HG03025 (cell line): ENCODE results near the gene KCND3.

Experiments used
- ATAC-seq: cut with Tn5 transposase; IDR thresholded peaks from one replicate; pipeline ENCODE4 v1.9.1; 2021; ENCODE audit warnings: mild to moderate bottlenecking, moderate library complexity; ENCODE audit not compliant: unreplicated experiment, low FRiP score

KCND3 gene

DNA sequence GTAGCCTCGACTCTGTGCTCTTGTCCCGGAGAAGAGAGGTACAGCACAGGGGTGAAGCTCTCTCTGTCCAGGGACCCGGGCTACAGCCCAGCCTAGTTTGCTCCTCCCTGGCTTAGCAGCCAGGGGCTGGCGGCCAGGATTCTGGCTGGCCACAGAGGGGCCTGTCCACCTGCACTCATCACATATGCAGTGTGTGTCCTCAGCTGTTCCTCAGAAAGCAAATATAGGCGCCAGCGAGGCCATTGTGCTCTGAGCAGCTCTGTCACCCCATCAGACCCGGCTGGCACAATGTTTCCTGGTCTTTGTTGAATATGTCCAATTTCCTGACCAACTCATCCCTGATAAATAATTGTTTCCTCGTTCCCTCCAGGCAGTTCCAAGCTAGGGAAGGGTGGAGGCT lies 28.5 kb downstream of the KCND3 start:
- ATAC-seq, result no peak

DNA sequence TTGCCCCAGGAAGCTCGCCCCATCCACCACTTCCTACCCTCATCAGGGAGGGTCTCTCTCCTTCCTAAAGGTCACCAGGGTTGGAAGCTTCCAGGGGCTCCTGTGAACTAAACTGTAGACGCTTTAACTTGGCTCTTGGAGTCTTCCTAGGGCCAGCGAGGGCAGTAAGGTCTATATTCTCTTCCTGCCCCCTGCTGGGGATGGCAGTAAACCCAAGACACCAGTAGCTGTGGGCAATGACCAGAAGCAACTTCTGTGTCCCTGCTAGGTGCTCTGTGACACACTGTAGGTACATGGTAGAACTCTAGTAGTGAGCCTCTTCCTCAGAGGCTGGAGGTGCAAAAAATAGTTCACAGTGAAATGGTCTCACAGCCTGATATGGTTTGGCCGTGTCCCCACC lies 30.0 kb downstream of the KCND3 start:
- no peak for ATAC-seq

DNA sequence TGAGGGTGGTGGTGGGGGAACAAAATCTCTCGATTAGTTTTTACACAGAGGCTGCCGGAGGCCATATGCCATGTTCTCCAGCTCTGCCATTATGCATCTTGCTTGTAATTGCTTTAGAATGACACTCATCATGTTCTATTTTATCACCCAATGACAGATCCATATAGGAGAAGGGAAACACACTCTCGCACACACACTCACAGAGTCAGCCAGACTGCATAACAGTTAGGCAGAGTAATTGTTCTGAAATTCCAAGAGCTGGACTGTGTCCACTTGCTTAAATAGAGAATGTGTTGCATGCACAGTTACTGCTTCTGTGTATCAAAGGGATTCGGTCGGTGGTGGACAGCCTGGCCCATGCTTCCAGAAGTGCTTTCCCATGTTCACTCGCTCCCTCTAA lies 30.6 kb downstream of the KCND3 start:
- ATAC-seq, result no peak

DNA sequence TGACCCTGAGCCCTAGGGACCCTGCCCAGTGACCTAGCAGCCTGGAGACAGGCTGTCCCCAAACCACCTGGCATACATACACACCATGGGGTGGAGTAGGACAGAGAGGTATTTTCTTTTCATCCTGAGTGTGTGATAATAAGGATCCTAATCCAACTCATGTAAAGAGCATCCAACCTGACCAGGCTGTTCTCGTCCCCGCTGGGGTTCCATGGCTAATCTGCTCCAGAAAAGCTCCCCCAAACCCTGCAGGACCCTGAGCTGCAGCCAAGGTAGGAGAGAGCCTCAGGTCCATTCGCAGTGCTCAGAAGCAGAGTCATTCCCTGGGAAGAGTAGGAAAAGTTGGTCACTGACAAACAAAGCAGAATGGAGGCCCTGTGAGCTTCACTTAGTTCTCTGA lies 31.4 kb downstream of the KCND3 start:
- ATAC-seq, result no peak

DNA sequence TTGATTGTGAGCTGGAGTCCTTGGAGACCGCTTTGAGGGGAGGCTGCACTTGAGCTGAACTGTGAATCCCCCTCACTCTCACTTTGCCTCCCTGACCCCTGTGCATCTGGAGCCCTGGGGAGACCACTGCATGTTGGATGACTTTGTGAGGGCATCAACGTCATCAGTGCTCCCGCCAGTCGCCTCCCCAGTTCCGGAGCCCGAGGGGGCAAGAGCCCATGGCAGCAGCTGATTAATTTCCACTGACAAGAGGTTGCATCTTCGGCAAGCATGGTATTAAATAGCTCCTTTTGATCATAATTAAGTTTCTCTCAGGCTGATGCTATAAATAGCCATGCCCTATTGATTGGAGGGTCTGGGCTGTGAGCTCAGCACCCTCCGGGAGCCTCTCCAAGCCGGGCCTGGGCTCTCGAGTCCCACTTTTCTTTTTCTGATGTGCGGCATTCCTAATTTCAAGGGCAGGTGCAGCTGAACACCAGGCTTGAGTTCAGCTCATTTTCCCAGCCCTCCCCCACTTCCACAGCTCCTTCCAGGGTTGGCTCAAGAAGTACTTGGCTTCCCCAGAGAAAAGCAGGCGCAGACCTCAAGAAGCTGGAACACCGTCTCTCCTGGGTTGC lies 33.2 kb downstream of the KCND3 start:
- no peak for ATAC-seq

DNA sequence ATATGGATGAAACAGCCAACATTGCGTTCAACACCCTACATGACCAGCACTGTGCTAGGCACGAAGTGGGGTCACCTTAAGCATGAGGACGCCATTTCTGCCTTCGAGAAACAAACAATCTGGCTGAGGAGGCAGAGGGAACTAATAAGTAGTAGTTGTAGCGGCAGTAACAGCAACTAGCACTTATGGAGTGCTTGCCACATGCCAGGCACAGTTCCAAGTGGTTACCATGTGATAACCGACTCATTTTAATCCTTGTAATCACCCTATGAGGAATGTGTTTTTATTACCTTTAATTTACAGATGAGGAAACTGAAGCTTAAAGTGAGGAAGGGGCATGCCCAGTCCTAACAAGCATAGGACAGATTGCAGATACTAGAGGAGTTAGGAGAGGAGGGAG lies 33.7 kb downstream of the KCND3 start:
- ATAC-seq, result no peak

DNA sequence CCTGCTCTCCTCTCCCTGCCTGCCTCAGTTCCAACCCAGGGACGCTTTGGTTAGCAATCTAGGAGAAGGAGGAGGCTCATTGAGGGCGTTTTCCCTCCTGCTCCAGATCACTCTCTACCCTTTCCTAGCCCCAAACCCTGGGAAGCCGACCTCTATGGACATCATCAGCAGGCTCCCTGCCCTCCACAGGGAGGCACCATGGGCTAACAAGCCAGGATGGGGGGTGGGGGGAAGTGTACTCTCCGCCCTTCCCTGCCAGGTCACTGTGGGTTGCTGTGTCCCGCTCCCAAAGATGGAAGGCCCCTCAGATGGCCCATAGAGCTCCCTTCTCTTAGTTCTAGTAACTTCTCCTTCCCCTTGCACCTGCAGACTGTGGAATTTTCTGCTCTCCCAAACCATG lies 35.7 kb downstream of the KCND3 start:
- no peak for ATAC-seq

DNA sequence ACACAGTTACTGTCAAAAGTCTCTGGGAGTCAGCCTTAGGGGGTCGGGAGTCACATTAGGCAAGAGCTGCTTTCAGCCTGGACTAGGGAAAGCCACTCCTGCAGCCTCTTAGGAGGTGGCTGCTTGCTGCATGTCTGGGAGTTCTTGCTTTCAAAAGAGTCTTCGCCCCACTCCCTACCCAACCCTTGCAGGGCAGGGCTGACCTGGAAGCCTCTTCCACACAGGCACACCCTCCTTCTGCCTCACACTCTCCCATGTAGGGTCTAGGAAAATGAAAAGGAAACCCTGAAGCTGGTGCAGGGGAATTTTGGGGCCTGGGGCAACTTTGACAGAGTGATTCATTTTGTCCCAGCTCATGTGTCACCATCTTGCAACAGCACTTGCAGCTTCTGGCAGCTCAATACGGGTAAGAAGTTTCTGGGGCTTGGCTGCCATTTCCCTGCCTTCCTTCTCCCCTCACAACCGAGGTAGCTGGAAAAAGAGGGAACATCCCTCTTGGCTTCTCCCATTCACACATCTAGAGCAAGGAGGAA lies 37.3 kb downstream of the KCND3 start:
- ATAC-seq, result no peak

DNA sequence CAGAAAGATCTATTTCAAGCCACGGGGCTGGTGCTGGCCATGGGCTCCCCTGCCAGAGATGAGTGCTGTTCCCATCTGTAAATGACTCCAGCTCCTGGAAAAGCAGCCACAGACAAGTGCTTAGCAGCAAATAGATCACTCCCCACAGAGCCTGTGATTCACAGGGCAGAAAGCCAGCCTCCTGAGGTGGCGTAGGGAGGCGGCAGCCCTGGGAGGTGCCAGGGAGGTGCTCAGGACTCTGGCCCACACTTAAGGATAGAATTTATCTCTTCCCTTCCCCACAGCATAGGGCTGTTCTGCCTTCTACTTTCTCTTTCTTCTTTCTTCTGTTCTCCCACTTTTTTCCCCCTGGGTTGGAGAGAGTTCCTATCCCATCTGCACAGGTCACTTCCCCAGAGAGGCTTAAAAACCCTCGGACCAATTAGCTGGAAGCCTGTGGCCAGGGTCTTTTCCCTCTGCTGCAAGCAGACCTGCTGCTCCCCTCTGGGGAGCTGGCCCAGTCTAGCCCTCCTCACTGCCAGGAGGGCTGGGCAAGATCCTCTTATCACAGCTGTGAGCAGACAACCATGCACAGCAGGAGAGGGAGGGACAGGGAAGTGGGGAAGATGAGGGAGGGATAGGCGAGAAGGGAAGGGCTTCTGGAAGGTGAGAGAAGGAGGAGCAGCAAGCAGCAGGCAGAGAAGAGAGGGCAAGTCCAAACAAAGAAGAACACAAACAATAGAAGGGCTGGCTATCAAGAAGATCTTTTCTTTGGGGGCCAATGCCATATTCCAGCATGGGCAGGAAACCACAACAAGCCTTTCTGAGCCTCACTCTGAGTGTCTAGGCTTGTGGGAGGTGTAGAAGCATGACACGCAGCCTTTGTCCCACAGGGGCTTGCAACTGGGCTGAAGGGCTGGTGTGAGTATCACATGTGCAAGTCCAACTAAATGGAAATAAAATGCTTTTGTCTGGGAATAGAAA lies 41.0 kb downstream of the KCND3 start:
- no peak for ATAC-seq

DNA sequence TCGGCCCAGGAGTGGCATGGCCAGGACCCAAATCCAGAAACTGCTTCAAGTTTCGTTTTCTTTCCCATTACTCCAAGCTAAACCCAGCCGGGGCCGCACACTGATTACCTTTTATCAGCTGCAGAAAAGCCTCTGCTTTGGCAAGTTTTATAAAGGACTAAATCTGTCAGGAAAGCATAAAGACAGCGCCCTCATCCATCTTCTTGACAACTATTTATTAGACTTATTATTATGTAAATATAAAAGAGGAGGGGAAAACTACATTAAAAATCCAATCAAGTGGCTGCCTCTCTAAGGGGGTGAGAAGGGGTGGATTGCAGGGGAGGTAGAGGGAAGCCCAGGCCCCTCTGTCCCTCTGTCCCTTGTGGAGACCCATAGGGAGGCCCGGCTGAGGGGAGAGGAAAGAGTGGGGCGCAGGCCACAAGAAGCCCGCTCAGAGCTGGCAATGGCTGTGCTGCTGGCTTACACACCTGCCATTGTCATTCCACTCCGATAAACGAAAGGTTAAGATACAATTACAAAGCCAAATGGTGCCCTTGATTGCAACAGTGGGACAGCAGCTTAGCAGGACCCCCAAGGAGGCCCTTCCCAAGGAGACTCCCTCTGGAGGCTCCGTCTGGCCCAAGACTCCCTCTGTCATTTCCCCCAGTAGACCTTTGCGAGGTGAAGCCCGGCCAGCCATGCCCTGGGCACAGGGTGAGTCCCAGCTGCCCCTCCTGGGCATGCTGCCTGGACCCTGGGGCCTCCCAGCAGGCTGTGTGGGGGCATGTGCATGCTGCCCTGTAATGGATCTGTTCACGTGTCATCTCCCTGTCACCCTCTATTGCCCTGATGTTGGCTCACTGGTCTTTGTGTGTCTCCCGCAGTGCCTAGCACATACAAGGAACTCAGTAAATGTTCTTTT lies 45.4 kb downstream of the KCND3 start:
- no peak for ATAC-seq

DNA sequence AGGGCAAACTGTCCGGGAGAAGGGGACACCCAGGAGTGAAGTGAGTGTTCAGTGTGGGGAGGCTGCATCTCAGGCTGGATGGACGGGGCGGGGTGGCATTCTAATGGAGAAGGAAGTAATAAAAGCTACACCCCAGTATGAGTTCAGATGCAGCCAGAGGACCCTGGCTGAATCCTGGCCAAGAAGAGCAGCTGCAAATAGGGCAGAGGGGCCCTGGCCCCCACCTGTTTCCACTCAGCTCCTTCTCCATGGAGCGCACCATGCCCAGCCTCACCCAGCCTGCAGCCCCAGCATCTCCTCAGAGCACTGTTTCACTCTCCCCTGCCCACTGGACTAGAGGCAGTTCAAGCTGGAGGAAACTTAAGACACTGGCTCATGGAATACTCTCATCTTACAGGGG lies 46.4 kb downstream of the KCND3 start:
- no peak for ATAC-seq

DNA sequence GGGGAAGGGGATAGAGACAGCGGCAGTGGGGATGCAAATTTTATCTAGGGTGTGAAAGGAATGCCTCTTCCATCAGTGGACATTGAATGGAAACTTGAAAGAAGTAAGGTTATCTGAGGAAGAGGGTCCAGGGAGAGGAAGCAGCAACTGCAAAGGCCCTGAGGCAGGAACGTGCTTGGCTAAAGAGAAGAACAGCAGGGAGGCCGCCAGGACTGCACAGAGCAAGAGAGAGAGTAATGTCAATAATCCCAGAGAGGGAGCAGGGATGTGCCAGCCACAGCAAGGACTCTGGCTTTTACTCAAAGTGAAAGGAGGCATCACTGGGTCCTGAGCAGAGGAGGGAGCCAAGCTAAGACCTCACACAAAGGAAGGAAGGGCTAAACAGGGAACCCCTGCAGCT lies 50.9 kb downstream of the KCND3 start:
- no peak for ATAC-seq

DNA sequence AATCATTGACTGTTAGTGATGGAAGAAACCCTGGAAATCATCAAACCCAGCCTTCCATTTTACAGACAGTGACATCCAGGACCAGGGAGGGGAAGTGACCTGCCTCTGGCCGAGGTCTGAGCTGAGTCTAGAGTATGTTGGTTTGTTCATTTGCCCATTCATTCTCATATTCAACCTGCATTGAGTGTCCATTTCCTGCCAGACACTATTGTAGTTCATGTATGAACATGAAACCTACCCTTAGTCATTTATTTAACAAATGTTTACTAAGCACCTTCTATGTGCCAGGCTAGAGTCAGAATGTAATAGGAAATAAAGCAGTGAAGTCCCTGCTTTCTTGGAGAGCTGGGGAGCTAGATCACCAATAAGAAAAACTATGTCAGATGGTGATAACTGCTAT lies 51.3 kb downstream of the KCND3 start:
- no peak for ATAC-seq

DNA sequence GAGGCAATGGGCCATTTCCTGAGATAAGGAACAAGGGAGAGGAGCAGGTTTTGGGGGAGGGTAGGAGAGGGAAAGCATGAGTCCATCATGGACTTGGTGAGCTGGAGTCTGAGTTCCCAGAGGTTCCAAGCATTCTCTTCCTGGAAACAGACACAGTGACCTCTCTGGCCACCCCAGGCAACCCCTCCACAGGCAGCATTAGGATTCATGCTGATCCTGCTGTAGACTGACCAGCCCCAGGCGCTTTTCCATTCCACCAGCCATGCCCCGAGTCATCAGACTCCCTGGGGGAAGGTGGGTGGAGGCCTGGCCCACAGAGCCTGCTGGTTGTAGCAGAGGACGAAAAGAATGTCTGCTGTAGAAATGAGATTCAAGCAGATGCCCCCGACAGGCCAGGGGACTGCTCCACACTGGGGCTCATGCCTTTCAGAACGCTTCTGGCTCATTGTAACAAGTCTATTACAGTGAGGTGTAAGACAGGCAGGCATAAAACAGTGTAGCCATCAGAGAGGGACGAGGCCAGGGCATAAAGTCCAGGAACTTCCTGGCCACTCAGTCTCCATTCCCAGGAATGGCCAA lies 52.2 kb downstream of the KCND3 start:
- no peak for ATAC-seq

DNA sequence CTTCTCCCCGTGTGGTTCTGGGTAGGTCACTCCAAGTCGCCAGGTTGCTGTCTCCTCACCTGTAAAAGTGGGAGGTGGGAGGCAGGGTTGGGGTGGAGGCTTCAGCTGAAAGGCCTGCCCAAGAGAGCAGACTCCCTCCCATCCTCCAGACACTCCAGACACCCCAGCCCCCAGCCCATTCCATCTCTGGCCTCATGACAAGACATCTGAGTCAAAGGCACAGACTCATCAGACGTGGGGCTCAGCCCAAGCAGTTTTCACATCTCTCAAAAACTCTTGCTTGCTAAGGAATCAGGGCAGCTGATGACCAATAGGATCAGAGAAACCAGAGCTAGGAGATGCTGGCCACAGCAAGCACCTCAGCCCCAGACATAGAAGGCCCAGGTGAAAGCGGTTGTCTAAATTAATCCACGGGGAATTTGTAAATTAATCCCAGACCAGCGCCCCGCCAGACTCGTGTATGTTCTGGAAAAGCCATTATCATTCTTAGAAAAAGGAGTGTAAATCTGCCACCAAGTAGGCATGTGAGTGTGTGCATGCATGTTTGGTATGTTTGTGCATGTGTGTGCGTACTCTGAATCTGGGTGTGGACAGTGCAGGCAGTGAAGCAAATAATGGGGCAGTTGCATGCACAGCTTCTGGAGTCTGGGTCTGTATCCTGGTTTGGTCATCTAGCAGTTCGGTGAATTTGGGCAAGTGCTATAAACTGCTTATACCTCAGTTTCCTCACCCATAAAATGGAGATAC lies 55.2 kb downstream of the KCND3 start:
- ATAC-seq, result no peak

DNA sequence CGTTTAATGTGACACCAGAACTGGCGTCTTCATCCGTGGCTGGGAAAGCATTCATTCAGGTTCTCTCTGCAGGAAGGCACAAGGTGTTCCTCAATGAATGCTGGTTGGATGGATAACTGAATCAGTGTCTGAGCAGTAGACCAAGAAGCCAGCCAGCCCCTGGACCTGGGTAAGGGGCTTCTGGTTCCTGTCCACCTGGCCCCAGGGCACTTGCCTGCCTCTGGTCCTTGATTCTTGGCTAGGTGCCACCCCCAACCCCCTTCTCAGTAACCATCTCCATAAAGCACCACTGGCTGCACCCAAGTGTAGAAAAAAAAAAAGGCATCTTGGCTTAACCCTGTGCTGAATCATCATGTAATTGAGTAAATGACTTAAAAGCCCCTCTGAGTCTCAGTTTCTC lies 59.1 kb downstream of the KCND3 start:
- no peak for ATAC-seq

DNA sequence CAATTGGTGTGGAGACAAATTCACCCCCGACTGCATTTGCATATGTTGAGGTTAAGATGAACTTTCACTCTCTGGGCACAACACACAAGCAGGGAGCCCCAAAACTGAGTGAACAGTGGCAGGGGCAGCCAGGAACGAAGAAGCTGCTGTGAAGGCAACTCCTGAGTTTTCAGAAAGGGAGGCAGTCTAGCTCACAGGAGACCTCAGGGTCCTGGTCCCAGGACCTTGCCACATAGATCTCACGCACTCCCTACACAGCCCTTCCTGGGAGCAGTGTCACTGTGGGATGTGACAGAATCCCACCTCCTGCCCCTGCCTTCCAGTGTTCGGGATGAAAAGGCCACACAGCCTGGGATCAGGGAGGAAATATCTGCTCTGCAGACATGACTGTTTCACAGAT lies 60.9 kb downstream of the KCND3 start:
- ATAC-seq, result no peak

DNA sequence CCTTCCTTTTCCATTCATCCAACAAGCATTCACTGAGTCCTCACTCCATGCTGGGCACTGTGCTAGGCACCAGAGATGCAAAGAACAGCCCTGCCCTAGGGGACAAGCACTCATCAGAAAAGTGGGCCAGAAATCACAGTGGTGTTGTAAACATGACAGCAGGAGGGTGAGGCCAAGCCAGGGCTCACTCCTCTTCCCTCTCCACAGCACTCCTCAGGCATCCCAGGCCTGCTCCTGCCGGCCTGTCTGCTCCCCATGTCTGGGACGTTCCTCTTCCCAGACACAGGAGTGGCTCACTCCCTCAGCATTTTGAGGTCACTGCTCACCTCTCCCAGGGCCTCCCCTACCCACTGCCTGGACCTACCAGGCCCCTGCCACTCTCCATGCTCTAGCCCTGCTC lies 61.8 kb downstream of the KCND3 start:
- no peak for ATAC-seq

DNA sequence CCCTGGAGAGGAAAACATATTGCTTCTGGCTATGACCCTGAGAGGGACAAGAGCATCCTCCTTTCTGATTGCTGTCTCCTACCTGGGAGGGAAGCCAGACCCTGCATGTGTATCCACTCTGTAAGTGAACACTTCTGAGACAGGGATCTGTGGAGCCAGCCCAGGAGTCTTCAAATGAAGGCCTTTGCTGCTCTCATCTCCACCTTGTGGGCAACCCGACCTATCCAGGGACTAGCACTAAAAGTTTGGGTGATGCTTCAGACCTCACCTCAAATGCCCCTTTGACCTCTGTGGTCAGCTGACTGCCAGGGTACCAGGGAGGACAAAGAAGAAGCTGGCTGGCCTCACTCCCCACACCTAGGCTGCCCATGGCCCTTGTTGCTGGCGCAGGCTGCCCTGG lies 64.7 kb downstream of the KCND3 start:
- ATAC-seq, result no peak

DNA sequence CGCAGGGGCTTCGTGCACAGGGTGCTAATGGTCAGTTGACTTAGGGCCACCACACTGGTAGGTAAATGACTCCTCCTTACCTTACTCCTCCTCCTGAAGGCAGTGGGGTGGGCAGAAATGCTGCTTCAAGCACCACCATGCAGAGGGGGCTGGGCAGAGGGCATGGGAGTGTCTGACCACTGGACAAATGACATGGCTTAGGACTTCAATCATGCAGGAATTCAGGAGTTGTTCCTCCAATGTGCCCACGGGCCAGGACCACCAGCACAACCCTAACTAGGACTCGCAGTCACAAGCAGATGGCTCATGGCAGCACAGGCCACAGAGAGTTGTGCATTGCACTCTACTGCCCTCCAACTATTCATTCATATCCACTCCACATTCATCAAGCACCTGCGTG lies 65.7 kb downstream of the KCND3 start:
- no peak for ATAC-seq
